Dermis blood vessel endothelial cell (primary cell): ENCODE data around the gene TM4SF1. TPM values are rescaled to one million over a fixed set of nuclear protein-coding genes. Genes with fewer than 3 reads are reported as not detected.
"Not testable (repeated sequence)": the region's sequence is repeated elsewhere in the genome, so short reads cannot be mapped to it uniquely, and the experiment has no call there.

Experiments used
- DNase-seq: peaks from one replicate; pipeline ENCODE4 v3.0.0; 2010
- total RNA-seq: library from RNA; depleted of rRNA; stranded (reverse); fragments of >200 nt; gene quantifications from 2 replicates; pipeline ENCODE4 v1.2.3, GENCODE V29; 2014

Gene TM4SF1
- total RNA-seq, 1 donor from 2014 or later: 1,047 TPM

GRCh38 chr3:149395107-149396089 lies 17.9 kb upstream of the TM4SF1 start:
- peak; percentile 94 for DNase-seq

DNA sequence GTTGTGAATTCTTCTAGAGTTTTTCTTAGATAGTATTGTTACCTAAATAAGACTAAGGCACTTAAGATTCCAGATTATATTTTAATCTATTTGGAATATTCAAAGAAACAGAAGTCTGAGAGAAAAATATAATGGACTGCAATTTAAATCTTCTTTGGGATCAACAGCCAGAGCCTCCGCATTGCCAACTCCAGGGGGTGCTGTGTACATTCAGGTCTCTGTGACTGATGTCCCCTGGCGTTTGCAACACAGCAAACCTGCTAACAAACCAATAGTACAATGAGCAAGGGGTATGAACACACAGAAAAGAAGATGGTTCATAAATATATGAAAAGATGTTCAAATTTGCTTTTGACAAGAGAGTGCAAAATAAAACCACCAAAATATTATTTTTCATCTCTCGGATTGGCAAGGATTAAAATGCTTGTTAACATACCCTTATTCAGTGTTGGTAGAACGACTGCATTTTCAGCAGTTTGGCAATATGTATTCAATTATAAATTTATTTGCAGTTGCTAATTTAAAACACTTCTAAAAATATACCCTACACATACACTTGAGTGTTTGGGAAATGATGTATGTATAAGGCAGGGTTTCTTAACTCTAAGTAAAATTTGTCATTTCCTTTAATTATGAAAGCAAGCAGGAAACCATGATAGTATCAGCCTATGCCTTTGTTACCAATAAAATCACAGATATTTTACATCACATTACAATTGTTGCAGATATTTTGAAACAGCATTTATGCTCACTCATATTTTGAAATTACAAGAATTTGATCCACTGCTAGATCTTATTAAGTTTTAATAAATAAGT lies 16.1 kb upstream of the TM4SF1 start:
- peak; percentile 94 for DNase-seq

- no peak for DNase-seq
These were observed 14.5 kb upstream of the TM4SF1 start for GRCh38 chr3:149391960-149392359.

DNA sequence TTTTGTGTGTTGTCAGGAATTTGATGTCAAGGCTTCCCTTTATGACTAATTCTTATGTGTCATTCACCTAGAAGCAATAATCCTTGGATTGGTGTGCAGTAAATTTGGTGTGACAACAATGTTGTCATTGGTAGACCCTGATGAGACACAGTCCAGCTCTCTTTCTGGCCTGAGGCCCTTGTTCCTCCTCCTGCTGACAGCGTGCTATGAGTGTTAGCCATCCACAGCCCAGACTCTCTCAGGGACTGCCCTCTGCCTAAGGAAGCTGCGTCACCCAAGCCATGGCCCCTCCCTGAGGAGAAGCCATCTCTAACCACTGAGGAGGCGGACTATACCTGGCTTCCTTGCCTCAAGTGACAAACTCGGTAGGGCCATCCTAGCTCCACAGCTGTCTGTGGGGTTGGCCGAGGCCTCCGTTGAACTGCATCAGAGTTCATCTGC lies 13.3 kb upstream of the TM4SF1 start:
- peak; percentile 37 for DNase-seq

DNA sequence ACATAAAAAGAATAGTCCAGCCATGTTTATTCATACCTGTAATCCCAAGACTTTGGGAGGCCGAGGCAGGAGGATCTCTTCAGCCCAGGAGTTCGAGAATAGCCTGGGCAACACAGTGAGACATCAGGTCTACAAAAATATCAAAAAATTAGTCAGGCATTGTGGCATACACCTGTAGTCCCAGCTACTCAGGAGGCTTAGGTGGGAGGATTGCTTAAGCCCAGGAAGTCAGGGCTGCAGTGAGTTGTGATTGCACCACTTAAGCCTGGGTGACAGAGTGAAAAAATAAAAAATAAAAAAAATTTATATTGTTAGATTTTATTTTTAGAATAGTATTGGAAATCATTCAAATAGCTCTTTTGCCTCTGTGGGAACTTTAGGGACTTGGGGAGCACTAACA lies 12.8 kb upstream of the TM4SF1 start:
- DNase-seq: no peak

DNA sequence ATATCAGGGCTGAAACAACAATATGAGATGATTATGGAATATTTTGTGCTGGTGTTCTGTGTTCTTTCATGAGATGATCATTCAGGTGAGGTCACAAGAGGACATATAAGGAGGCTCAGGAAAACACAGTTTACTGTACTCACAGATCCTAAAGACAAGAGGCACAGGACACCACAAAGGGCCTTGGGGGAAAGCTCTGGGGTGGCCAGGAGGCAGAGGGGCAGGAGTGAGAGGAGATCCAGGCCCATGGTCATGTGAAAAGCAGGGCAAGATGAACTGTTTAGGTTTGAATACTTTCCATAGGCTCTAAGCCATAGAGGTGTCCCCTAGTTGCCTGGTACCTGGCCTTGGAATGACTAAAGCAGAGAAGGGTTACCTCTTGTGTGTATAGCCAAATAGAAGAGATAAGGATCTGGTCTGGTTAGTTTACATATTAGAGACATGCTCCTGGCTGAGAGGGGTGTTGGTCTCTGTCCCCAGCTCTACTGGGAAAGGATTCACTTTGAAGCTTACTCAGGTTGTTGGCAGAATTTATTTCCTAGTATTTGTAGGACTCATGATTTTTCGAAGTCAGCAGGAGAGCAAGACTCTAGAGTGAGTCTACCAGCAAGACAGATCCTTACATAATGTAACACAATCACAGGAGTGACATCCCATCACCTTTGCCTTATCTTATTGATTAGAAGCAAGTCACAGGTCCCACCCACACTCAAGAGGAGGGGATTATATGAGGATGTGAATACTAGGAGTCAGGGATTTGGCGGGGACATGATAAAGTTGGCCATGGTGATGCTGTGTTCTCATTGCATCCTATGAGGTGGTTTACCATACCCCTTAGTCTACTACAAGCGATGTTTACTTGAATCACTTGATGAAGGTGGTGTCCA lies 11.3 kb upstream of the TM4SF1 start:
- no peak for DNase-seq

DNA sequence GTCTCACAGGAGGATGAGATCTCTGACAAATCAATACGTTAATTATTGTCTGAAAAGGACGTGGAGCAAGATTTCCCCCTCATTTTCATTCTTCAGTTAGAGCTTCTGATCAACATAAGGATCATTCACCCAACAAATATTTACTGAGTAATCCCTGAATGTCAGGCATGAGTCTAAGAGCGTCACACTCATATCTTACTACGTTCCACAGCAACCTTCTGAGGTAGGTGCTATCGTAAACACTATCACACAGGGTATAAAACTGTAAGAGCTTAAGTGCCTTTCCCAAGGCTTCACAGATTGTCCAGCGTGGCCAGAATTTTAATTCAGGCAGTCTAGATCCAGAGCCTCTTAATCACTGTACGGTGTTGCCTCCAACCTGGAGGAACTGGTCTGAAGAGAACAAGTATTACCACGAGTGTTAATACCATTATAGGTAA lies 10.6 kb upstream of the TM4SF1 start:
- peak; percentile 18 for DNase-seq

- DNase-seq: no peak
These were observed 8.8 kb upstream of the TM4SF1 start for GRCh38 chr3:149386299-149386606.

GRCh38 chr3:149385617-149386298 lies 8.3 kb upstream of the TM4SF1 start:
- no peak for DNase-seq

DNA sequence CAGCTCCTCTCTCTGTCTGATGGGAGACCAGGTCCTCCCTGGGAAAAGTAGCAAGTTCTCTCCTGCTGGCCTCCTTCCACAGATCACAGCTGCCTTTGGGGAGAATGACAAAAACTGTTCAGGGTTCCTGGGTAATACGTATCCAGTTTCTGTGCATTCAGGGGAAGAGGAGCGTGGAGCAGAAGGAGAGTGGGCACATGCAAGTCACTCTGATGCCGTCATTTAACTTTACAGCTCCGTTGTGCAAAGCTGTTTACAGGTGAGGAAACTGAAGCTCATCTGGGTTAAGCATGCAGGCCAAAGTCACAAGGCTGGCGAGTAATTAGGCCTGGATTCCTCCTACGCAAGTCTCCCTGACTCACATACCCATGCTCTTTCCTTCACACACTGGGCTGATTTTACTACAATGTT lies 7.5 kb upstream of the TM4SF1 start:
- DNase-seq: peak; percentile 61

DNA sequence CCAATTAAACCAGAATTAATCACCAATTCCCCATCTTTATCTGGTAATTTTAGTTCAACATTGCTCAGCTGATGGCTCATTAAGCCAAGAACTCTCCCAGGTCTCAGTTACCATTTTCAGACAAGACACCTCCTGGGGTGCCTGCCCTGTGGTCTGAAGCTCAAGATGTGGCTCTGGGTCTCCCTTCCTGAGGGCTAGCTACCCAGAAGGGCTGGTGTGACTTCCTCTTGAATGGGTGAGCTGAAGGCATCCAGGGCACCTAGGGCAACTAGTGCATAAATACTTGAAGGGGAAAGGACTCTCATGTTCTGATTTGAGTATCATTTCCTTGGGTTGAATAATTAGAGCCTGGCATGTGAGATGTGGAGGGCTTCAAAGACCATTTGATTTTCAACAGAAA lies 6.7 kb upstream of the TM4SF1 start:
- no peak for DNase-seq

- no peak for DNase-seq
These were observed 6.3 kb upstream of the TM4SF1 start for GRCh38 chr3:149383703-149384102.

- DNase-seq: no peak
These were observed 5.1 kb upstream of the TM4SF1 start for GRCh38 chr3:149382518-149382917.

GRCh38 chr3:149382101-149382467 lies 4.6 kb upstream of the TM4SF1 start:
- peak; percentile 32 for DNase-seq

- DNase-seq: no peak
These were observed 4.0 kb upstream of the TM4SF1 start for GRCh38 chr3:149381173-149382100.

GRCh38 chr3:149380220-149380619 lies 2.8 kb upstream of the TM4SF1 start:
- DNase-seq: not testable (repeated sequence)

GRCh38 chr3:149378478-149379309 lies 1.2 kb upstream of the TM4SF1 start:
- DNase-seq: peak; percentile 31

GRCh38 chr3:149376718-149377407 lies 586 bp downstream of the TM4SF1 start:
- peak; percentile 67 for DNase-seq

DNA sequence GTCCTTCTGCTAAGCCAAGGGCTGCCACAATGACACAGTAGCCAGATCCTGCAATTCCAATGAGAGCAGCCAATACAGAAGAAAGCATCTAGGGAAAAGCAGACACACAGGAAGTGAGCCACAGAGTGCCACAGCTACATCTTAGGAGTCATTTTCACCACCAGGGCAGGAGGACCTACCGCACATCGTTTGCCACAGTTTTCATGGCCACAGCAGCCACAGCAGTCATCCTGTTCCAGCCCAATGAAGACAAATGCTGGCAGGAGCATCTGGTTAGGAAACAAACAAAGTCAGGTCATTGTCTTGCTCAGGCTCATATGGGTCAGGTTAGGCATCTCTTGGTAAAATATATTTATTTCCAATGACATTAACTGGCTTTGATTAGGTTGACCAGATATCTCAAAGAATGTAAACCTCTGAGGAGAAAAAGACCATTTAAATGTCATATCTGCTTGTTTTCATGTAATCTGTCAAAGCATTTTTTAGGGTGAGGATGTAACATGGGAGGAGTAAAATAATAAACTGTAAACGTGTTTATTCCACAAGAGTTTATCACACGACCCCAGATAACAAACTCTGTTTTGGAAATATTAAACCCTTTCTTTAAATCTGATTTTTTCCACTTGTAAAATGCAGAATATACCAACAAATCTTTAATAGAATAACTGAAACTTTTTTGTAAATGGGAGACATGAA lies 1.8 kb downstream of the TM4SF1 start:
- peak; percentile 71 for DNase-seq
